Fibroblast of lung (primary cell): Measurements from ENCODE around the gene NR3C1.

ENCODE experiments used
- CTCF ChIP-seq, 2 donors: IDR thresholded peaks in 1 of 2; conservative IDR thresholded peaks in 1 of 2; 1 replicate in 1 of 2; 2 replicates in 1 of 2; pipeline ENCODE4 v1.5.1; 2011 to 2012; ENCODE audit warnings: low read length in 2 of 2, control low read depth in 1 of 2, inconsistent platforms in 1 of 2, low read depth in 1 of 2, mild to moderate bottlenecking in 1 of 2
- EZH2 ChIP-seq: IDR thresholded peaks from 2 replicates; pipeline ENCODE4 v1.5.1; 2012; ENCODE audit warnings: low read length, control low read depth, mild to moderate bottlenecking; ENCODE audit errors: missing control alignments

DNA sequence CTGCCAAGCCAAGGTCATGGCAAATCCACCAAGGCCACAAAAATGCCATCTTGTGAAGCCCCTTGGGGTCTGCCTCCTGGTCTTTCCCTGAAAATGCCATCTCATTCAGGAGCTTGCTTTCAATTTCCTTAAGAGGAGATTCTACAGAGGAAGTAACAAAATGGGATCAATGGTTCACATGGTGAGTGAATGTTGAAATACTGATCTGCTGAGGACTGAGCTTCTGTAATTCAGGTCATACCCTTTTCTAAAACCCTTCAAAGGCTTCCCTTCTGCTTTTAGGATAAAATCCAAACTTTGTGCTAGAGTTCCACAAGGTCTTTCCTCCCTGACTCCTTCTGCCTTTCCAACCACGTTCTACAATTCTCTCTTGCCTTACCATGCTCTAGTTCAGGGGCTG, 24.7 kb upstream of the NR3C1 start:
- no peak for TF ChIP-seq CTCF (conservative IDR thresholded peaks at IDR 0.05 in 1 of 2, IDR thresholded peaks at IDR 0.05 in 1 of 2; ENCODE audit: low read depth in 1 of 2, low read length in 2 of 2)
- no peak for TF ChIP-seq EZH2
